Measurements from ENCODE around the gene PLCH1.

Gene PLCH1

GRCh38 chr3:155500194-155500818, 244.6 kb downstream of the PLCH1 start:
- Histone ChIP-seq H3K4me1 (ENCODE audit: control insufficient read depth, insufficient read depth, low read length, poor library complexity, severe bottlenecking) (no peaks in the 10 kb centered on the region), H3K4me3 (ENCODE audit: extremely low read depth, insufficient read depth, low read length, poor library complexity, severe bottlenecking) (no peak overlapping the region), H3K36me3 (ENCODE audit: control insufficient read depth, insufficient read depth, low read length) (no peaks in the 10 kb centered on the region), H3K9me3 (ENCODE audit: control insufficient read depth, low read length) (no peaks in the 10 kb centered on the region), H3K27ac (ENCODE audit: low read depth, low read length, severe bottlenecking) (no peak overlapping the region)
- 89 to 100% methylated on average over 2 to 3 of the region's 4 CpGs for WGBS, 2 experiments (ENCODE audit: insufficient coverage in 2 of 2)

- H3K4me3 ChIP-seq (ENCODE audit: extremely low read depth, insufficient read depth, low read length, poor library complexity, severe bottlenecking) = no peak overlapping the region
- H3K9me3 ChIP-seq (ENCODE audit: control insufficient read depth, low read length) = no peaks in the 10 kb centered on the region
- H3K4me1 ChIP-seq (ENCODE audit: control insufficient read depth, insufficient read depth, low read length, poor library complexity, severe bottlenecking) = no peaks in the 10 kb centered on the region
- 100% methylated on average over 1 of the region's 5 CpGs for WGBS, 2 experiments (ENCODE audit: insufficient coverage in 2 of 2)
- H3K27ac ChIP-seq (ENCODE audit: low read depth, low read length, severe bottlenecking) = no peak overlapping the region
- no peaks in the 10 kb centered on the region for H3K36me3 ChIP-seq (ENCODE audit: control insufficient read depth, insufficient read depth, low read length)
Observed at GRCh38 chr3:155497930-155498647, 246.8 kb downstream of the PLCH1 start.

- Histone ChIP-seq H3K36me3 (ENCODE audit: control insufficient read depth, insufficient read depth, low read length) (no peaks in the 10 kb centered on the region), H3K9me3 (ENCODE audit: control insufficient read depth, low read length) (no peaks in the 10 kb centered on the region), H3K4me3 (ENCODE audit: extremely low read depth, insufficient read depth, low read length, poor library complexity, severe bottlenecking) (no peak overlapping the region), H3K27ac (ENCODE audit: low read depth, low read length, severe bottlenecking) (no peak overlapping the region), H3K4me1 (ENCODE audit: control insufficient read depth, insufficient read depth, low read length, poor library complexity, severe bottlenecking) (no peaks in the 10 kb centered on the region)
Observed at GRCh38 chr3:155496206-155496605, 248.7 kb downstream of the PLCH1 start.

GRCh38 chr3:155495387-155495786, 249.5 kb downstream of the PLCH1 start:
- no peak overlapping the region for H3K27ac ChIP-seq (ENCODE audit: low read depth, low read length, severe bottlenecking)
- WGBS, 2 experiments (ENCODE audit: insufficient coverage in 2 of 2) = 100% methylated on average over 2 of the region's 4 CpGs

GRCh38 chr3:155494332-155494731, 250.5 kb downstream of the PLCH1 start:
- 63 to 100% methylated on average over 1 to 2 of the region's 5 CpGs for WGBS, 2 experiments (ENCODE audit: insufficient coverage in 2 of 2)
- no peak overlapping the region for H3K27ac ChIP-seq (ENCODE audit: low read depth, low read length, severe bottlenecking)
- H3K4me3 ChIP-seq (ENCODE audit: extremely low read depth, insufficient read depth, low read length, poor library complexity, severe bottlenecking) = no peak overlapping the region
- no peaks in the 10 kb centered on the region for H3K36me3 ChIP-seq (ENCODE audit: control insufficient read depth, insufficient read depth, low read length)
- H3K4me1 ChIP-seq (ENCODE audit: control insufficient read depth, insufficient read depth, low read length, poor library complexity, severe bottlenecking) = no peaks in the 10 kb centered on the region
- no peaks in the 10 kb centered on the region for H3K9me3 ChIP-seq (ENCODE audit: control insufficient read depth, low read length)

More at GRCh38 chr3:155495387-155495786, 249.5 kb downstream of the PLCH1 start:
- Histone ChIP-seq H3K4me3 (ENCODE audit: extremely low read depth, insufficient read depth, low read length, poor library complexity, severe bottlenecking) (no peak overlapping the region), H3K9me3 (ENCODE audit: control insufficient read depth, low read length) (no peaks in the 10 kb centered on the region), H3K4me1 (ENCODE audit: control insufficient read depth, insufficient read depth, low read length, poor library complexity, severe bottlenecking) (no peaks in the 10 kb centered on the region), H3K36me3 (ENCODE audit: control insufficient read depth, insufficient read depth, low read length) (no peaks in the 10 kb centered on the region)

- Histone ChIP-seq H3K27ac (ENCODE audit: low read depth, low read length, severe bottlenecking) (no peak overlapping the region), H3K4me1 (ENCODE audit: control insufficient read depth, insufficient read depth, low read length, poor library complexity, severe bottlenecking) (no peaks in the 10 kb centered on the region), H3K36me3 (ENCODE audit: control insufficient read depth, insufficient read depth, low read length) (no peaks in the 10 kb centered on the region), H3K4me3 (ENCODE audit: extremely low read depth, insufficient read depth, low read length, poor library complexity, severe bottlenecking) (no peak overlapping the region), H3K9me3 (ENCODE audit: control insufficient read depth, low read length) (no peaks in the 10 kb centered on the region)
- 83% methylated on average over 1 of the region's 1 CpG; no CpG with 5 or more reads in 1 of the 2 experiments for WGBS, 2 experiments (ENCODE audit: insufficient coverage in 2 of 2)
Observed at GRCh38 chr3:155492841-155493240, 252.0 kb downstream of the PLCH1 start.

- WGBS, 2 experiments (ENCODE audit: insufficient coverage in 2 of 2) = 96 to 100% methylated on average over 1 to 3 of the region's 3 CpGs
- no peak overlapping the region for H3K4me3 ChIP-seq (ENCODE audit: extremely low read depth, insufficient read depth, low read length, poor library complexity, severe bottlenecking)
- H3K27ac ChIP-seq (ENCODE audit: low read depth, low read length, severe bottlenecking) = no peak overlapping the region
- H3K9me3 ChIP-seq (ENCODE audit: control insufficient read depth, low read length) = no peaks in the 10 kb centered on the region
- no peaks in the 10 kb centered on the region for H3K4me1 ChIP-seq (ENCODE audit: control insufficient read depth, insufficient read depth, low read length, poor library complexity, severe bottlenecking)
- H3K36me3 ChIP-seq (ENCODE audit: control insufficient read depth, insufficient read depth, low read length) = no peaks in the 10 kb centered on the region
Observed at GRCh38 chr3:155491696-155492095, 253.2 kb downstream of the PLCH1 start.

- Histone ChIP-seq H3K4me3 (ENCODE audit: extremely low read depth, insufficient read depth, low read length, poor library complexity, severe bottlenecking) (no peak overlapping the region), H3K36me3 (ENCODE audit: control insufficient read depth, insufficient read depth, low read length) (no peaks in the 10 kb centered on the region), H3K27ac (ENCODE audit: low read depth, low read length, severe bottlenecking) (no peak overlapping the region), H3K9me3 (ENCODE audit: control insufficient read depth, low read length) (no peaks in the 10 kb centered on the region), H3K4me1 (ENCODE audit: control insufficient read depth, insufficient read depth, low read length, poor library complexity, severe bottlenecking) (no peaks in the 10 kb centered on the region)
- WGBS, 2 experiments (ENCODE audit: insufficient coverage in 2 of 2) = 100% methylated on average over 1 of the region's 5 CpGs
Observed at GRCh38 chr3:155488671-155489070, 256.2 kb downstream of the PLCH1 start.

- H3K4me1 ChIP-seq (ENCODE audit: control insufficient read depth, insufficient read depth, low read length, poor library complexity, severe bottlenecking) = no peaks in the 10 kb centered on the region
- no peaks in the 10 kb centered on the region for H3K36me3 ChIP-seq (ENCODE audit: control insufficient read depth, insufficient read depth, low read length)
- no CpG with 5 or more reads among the region's 1 CpG for WGBS, 2 experiments (ENCODE audit: insufficient coverage in 2 of 2)
- no peaks in the 10 kb centered on the region for H3K9me3 ChIP-seq (ENCODE audit: control insufficient read depth, low read length)
- no peak overlapping the region for H3K4me3 ChIP-seq (ENCODE audit: extremely low read depth, insufficient read depth, low read length, poor library complexity, severe bottlenecking)
- H3K27ac ChIP-seq (ENCODE audit: low read depth, low read length, severe bottlenecking) = no peak overlapping the region
Observed at GRCh38 chr3:155485897-155486296, 259.0 kb downstream of the PLCH1 start.

GRCh38 chr3:155481591-155481990, 263.3 kb downstream of the PLCH1 start:
- Histone ChIP-seq H3K4me3 (ENCODE audit: extremely low read depth, insufficient read depth, low read length, poor library complexity, severe bottlenecking) (no peak overlapping the region), H3K36me3 (ENCODE audit: control insufficient read depth, insufficient read depth, low read length) (no peaks in the 10 kb centered on the region), H3K9me3 (ENCODE audit: control insufficient read depth, low read length) (no peaks in the 10 kb centered on the region), H3K4me1 (ENCODE audit: control insufficient read depth, insufficient read depth, low read length, poor library complexity, severe bottlenecking) (no peaks in the 10 kb centered on the region), H3K27ac (ENCODE audit: low read depth, low read length, severe bottlenecking) (no peak overlapping the region)
- no CpG with 5 or more reads among the region's 2 CpGs for WGBS, 2 experiments (ENCODE audit: insufficient coverage in 2 of 2)

- no peak overlapping the region for H3K4me3 ChIP-seq (ENCODE audit: extremely low read depth, insufficient read depth, low read length, poor library complexity, severe bottlenecking)
- no peak overlapping the region for H3K27ac ChIP-seq (ENCODE audit: low read depth, low read length, severe bottlenecking)
- no peaks in the 10 kb centered on the region for H3K4me1 ChIP-seq (ENCODE audit: control insufficient read depth, insufficient read depth, low read length, poor library complexity, severe bottlenecking)
- no peaks in the 10 kb centered on the region for H3K9me3 ChIP-seq (ENCODE audit: control insufficient read depth, low read length)
- 94 to 97% methylated on average over 11 to 12 of the region's 12 CpGs for WGBS, 2 experiments (ENCODE audit: insufficient coverage in 2 of 2)
- H3K36me3 ChIP-seq (ENCODE audit: control insufficient read depth, insufficient read depth, low read length) = no peaks in the 10 kb centered on the region
Observed at GRCh38 chr3:155481089-155481488, 263.8 kb downstream of the PLCH1 start.
